ENCODE measurements around the gene IRF2BP2. TPM values are rescaled to one million over a fixed set of nuclear protein-coding genes. Genes with fewer than 3 reads are reported as not detected.
A peak's percentile ranks its signal among the peaks of the same experiment; 100 is the strongest.

Gene IRF2BP2
- total RNA-seq, 2 donors from 2014 or later = 111 to 124 TPM

DNA sequence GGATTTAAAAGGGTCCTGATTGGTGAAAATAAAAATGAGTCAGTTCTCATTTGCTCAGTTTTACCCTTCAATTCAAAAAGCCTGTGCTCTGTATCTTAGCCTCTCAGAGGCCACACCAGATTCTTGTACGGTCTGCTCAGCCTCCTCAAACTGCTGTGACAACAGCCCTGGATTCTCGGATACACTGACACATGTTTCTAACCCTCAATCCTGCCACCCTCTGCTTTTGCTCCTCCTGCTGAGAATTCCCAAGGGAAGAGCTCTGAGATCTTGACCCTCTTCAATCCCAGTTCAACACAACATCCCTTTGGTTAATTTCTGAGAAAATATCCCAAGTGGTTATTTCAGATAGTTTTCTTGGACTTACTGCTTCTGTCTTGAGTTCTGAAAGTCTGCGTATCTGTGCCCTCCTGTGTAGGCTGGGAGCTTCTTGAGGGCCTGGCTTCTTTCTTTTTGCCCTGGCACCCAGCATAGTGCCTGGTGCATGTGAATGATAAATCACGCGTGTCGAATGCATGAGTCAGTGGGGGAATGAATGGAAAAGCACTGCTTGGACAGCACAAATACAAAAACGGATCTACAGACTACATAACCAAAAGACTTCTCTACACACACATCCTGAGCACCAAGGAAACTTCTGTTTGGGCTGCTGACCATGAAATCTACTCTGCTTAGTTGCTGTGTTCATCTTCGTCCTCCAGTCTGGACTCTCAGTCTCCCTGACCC, 24.5 kb downstream of the IRF2BP2 start:
- Histone ChIP-seq H3K9me3 (no peaks in the 10 kb centered on the region), H3K4me3 (no peak overlapping the region), H3K27ac (no peak overlapping the region), H3K36me3 (no peaks in the 10 kb centered on the region), H3K4me1 (replicated peaks) (no peaks in the 10 kb centered on the region), H3K27me3 (replicated peaks; ENCODE audit: insufficient read depth) (no peaks in the 10 kb centered on the region)
- no peak for TF ChIP-seq CTCF (IDR thresholded peaks at IDR 0.05)
- no peak for TF ChIP-seq POLR2AphosphoS5 (IDR thresholded peaks at IDR 0.05)
- no peak for TF ChIP-seq POLR2A (IDR thresholded peaks at IDR 0.05)
- no peak for DNase-seq (ENCODE audit: low spot score)
- intact Hi-C loops (cut with DNase I) = no loop called here
- WGBS = 83% methylated on average over 8 of the region's 8 CpGs

GRCh38 chr1:234584926-234585325, 25.1 kb downstream of the IRF2BP2 start:
- Histone ChIP-seq H3K27ac (no peak overlapping the region), H3K4me3 (no peak overlapping the region), H3K9me3 (no peaks in the 10 kb centered on the region), H3K27me3 (replicated peaks; ENCODE audit: insufficient read depth) (no peaks in the 10 kb centered on the region), H3K36me3 (no peaks in the 10 kb centered on the region), H3K4me1 (replicated peaks) (no peaks in the 10 kb centered on the region)
- TF ChIP-seq POLR2AphosphoS5 (IDR thresholded peaks at IDR 0.05) (no peak), CTCF (IDR thresholded peaks at IDR 0.05) (no peak), POLR2A (IDR thresholded peaks at IDR 0.05) (no peak)
- DNase-seq (ENCODE audit: low spot score) = no peak
- intact Hi-C loops (cut with DNase I) = loop anchor here (5.0 kb wide), 2 partner anchors 48 to 88 kb away; no protein-coding TSS in a partner anchor
- WGBS = 60% methylated on average over 4 of the region's 4 CpGs

GRCh38 chr1:234584420-234584805, 25.6 kb downstream of the IRF2BP2 start:
- no peaks in the 10 kb centered on the region for H3K4me1 ChIP-seq (replicated peaks)
- no peaks in the 10 kb centered on the region for H3K27me3 ChIP-seq (replicated peaks; ENCODE audit: insufficient read depth)
- intact Hi-C loops (cut with DNase I) = loop anchor here (5.0 kb wide), 2 partner anchors 47 to 87 kb away; no protein-coding TSS in a partner anchor
- no peaks in the 10 kb centered on the region for H3K36me3 ChIP-seq
- 73% methylated on average over 6 of the region's 6 CpGs for WGBS
- H3K4me3 ChIP-seq = no peak overlapping the region
- peak overlapping the region in 1 of 2 donors; percentile 17 for H3K27ac ChIP-seq
- H3K9me3 ChIP-seq = no peaks in the 10 kb centered on the region
- DNase-seq (ENCODE audit: low spot score) = no peak
- no peak for TF ChIP-seq POLR2AphosphoS5 (IDR thresholded peaks at IDR 0.05)
- TF ChIP-seq POLR2A (IDR thresholded peaks at IDR 0.05) = no peak
- TF ChIP-seq CTCF (IDR thresholded peaks at IDR 0.05) = no peak

- no peak for DNase-seq (ENCODE audit: low spot score)
- intact Hi-C loops (cut with DNase I) = loop anchor here (5.0 kb wide), 2 partner anchors 47 to 87 kb away; no protein-coding TSS in a partner anchor
- no peaks in the 10 kb centered on the region for H3K4me1 ChIP-seq (replicated peaks)
Measured at GRCh38 chr1:234583755-234584419, 26.1 kb downstream of the IRF2BP2 start.

More at GRCh38 chr1:234583755-234584419, 26.1 kb downstream of the IRF2BP2 start:
- no peak overlapping the region for H3K4me3 ChIP-seq
- TF ChIP-seq POLR2AphosphoS5 (IDR thresholded peaks at IDR 0.05) = no peak
- TF ChIP-seq POLR2A (IDR thresholded peaks at IDR 0.05) = no peak
- no peak for TF ChIP-seq CTCF (IDR thresholded peaks at IDR 0.05)
- H3K9me3 ChIP-seq = no peaks in the 10 kb centered on the region
- 48% methylated on average over 9 of the region's 9 CpGs for WGBS
- H3K27ac ChIP-seq = peak overlapping the region; percentile 9 to 17
- no peaks in the 10 kb centered on the region for H3K36me3 ChIP-seq
- no peaks in the 10 kb centered on the region for H3K27me3 ChIP-seq (replicated peaks; ENCODE audit: insufficient read depth)
